Tibial nerve (tissue), 4 donors: Measurements from ENCODE around the gene PLAAT1. TPM values are rescaled to one million over a fixed set of nuclear protein-coding genes. Genes with fewer than 3 reads are reported as not detected.

ENCODE experiments used
- DNase-seq, 2 donors: peaks; one replicate each; pipeline ENCODE4 v3.0.0-alpha.2; 2019; ENCODE audit warnings: low spot score in 2 of 2
- H3K27ac ChIP-seq, 4 donors: fragments of 200-600 bp; sonication (generic) in 3 of 4; one replicate each; pipeline ENCODE4 v1.5.1; 2017 to 2019; ENCODE audit warnings: mild to moderate bottlenecking in 1 of 4
- H3K27me3 ChIP-seq, 2 donors: fragments of 200-600 bp; sonication (generic) in 1 of 2; one replicate each; pipeline versions ENCODE4 v1.5.1 to v1.6.0; 2017 to 2019
- H3K36me3 ChIP-seq, 3 donors: fragments of 200-600 bp; sonication (generic); one replicate each; pipeline ENCODE4 v1.5.1; 2018 to 2019
- H3K4me1 ChIP-seq, 4 donors: fragments of 200-600 bp; sonication (generic) in 3 of 4; one replicate each; pipeline ENCODE4 v1.5.1; 2017 to 2019
- H3K4me3 ChIP-seq, 4 donors: fragments of 200-600 bp; sonication (generic) in 3 of 4; one replicate each; pipeline ENCODE4 v1.5.1; 2017 to 2019; ENCODE audit warnings: mild to moderate bottlenecking in 1 of 4, moderate library complexity in 1 of 4
- H3K9me3 ChIP-seq, 4 donors: fragments of 200-600 bp; sonication (generic) in 3 of 4; one replicate each; pipeline ENCODE4 v1.5.1; 2017 to 2019
- CTCF ChIP-seq, 5 experiments: fragments of 200-600 bp in 3 of 5; fragments of 450-650 bp in 2 of 5; sonication (generic) in 3 of 5; IDR thresholded peaks; one replicate each; pipeline ENCODE4 v1.5.1; 2016 to 2019; ENCODE audit warnings: antibody characterized with exemption in 5 of 5, mild to moderate bottlenecking in 3 of 5, moderate library complexity in 2 of 5
- EP300 ChIP-seq, 2 donors: sonication (generic); formaldehyde crosslinking; IDR thresholded peaks; one replicate each; pipeline ENCODE4 v1.6.1; 2017; ENCODE audit warnings: antibody characterized with exemption in 2 of 2, mild to moderate bottlenecking in 1 of 2
- POLR2A ChIP-seq, 2 donors: fragments of 450-650 bp; IDR thresholded peaks; one replicate each; pipeline ENCODE4 v1.6.1; 2017; ENCODE audit warnings: antibody characterized with exemption in 2 of 2, mild to moderate bottlenecking in 2 of 2, moderate library complexity in 2 of 2
- WGBS, 2 donors: methylation state at CpG; one replicate each; pipeline ENCODE4 v1.1.5; 2018; 5-methylcytosine and 5-hydroxymethylcytosine counted together
- total RNA-seq, 4 donors: library from RNA; depleted of rRNA; stranded (reverse); fragments of >200 nt; gene quantifications; one replicate each; pipeline ENCODE4 v1.1.0, GENCODE V29; 2016

PLAAT1 gene
- total RNA-seq, 4 donors from 2014 or later: 0.84 TPM; not detected in 3

DNA sequence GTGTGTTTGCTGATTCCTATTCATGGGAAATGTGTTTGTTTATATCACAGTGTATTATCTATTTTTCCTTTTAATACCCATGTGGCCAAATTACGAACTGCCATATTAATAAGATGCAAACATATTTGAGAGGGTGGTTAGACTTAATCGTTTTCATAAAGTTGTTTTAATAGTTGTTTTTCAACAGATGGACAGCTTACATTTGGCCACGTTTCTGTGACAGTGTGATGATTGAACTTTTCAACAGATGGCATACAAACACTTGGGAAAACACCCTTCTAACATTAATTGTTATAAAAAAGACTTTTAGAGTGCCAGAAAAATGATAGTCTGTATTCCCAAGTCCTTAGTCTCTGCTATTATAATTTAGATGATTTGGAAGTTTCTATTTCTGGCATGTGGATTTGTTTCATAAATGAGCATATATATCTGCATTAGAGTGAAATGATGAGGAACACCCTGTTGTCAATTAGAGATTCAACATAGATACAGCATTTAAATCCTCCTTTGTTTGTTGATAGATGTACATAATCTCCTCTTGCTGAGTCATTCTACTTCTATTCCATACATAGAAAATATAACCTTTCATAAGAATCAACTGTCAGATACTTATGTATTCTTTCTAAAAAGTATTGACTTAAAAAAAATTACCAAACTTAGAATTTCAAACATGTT lies 13.1 kb downstream of the PLAAT1 start:
- H3K9me3 ChIP-seq: peaks cover 0 to 23% (median 5%) of the 10 kb centered on the region in 4 donors
- WGBS, 2 donors: 58 to 61% methylated on average over 3 of the region's 3 CpGs
- no peak for DNase-seq
- TF ChIP-seq CTCF (IDR thresholded peaks at IDR 0.05) (no peak), POLR2A (IDR thresholded peaks at IDR 0.05) (no peak), EP300 (IDR thresholded peaks at IDR 0.05) (no peak)
- H3K36me3 ChIP-seq: no peaks in the 10 kb centered on the region
- H3K27me3 ChIP-seq: no peaks in the 10 kb centered on the region
- H3K27ac ChIP-seq: no peak overlapping the region
- H3K4me1 ChIP-seq: no peaks in the 10 kb centered on the region
- no peak overlapping the region for H3K4me3 ChIP-seq

- no peaks in the 10 kb centered on the region for H3K36me3 ChIP-seq
- no peak for TF ChIP-seq POLR2A (IDR thresholded peaks at IDR 0.05)
- TF ChIP-seq CTCF (IDR thresholded peaks at IDR 0.05): no peak
- no peak for TF ChIP-seq EP300 (IDR thresholded peaks at IDR 0.05)
- H3K27me3 ChIP-seq: no peaks in the 10 kb centered on the region
- H3K4me3 ChIP-seq: no peak overlapping the region
- H3K4me1 ChIP-seq: no peaks in the 10 kb centered on the region
- H3K27ac ChIP-seq: no peak overlapping the region
- no peak for DNase-seq
- WGBS, 2 donors: 83 to 89% methylated on average over 1 of the region's 1 CpG
- no peaks in the 10 kb centered on the region for H3K9me3 ChIP-seq
Observed at GRCh38 chr3:193261970-193262369, 20.9 kb downstream of the PLAAT1 start.

DNA sequence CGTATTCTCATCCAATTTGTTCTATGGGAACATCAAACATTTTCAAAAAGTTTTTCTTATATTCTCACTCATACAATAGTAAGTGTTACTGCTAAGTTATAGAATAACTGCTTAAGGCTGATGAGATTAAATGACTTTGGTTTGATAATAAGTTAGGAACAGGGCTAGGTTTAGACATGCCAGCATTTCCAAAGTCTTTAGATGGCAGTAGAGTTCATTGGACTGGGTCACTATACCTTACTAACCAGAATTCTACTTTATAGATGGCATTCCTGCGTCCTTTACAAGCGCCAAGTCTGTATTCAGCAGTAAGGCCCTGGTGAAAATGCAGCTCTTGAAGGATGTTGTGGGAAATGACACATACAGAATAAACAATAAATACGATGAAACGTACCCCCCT lies 21.7 kb downstream of the PLAAT1 start:
- TF ChIP-seq CTCF (IDR thresholded peaks at IDR 0.05) (no peak), POLR2A (IDR thresholded peaks at IDR 0.05) (no peak), EP300 (IDR thresholded peaks at IDR 0.05) (no peak)
- Histone ChIP-seq H3K9me3 (no peaks in the 10 kb centered on the region), H3K27ac (no peak overlapping the region), H3K27me3 (no peaks in the 10 kb centered on the region), H3K4me3 (no peak overlapping the region), H3K4me1 (no peaks in the 10 kb centered on the region), H3K36me3 (no peaks in the 10 kb centered on the region)
- WGBS, 2 donors: 85 to 88% methylated on average over 5 of the region's 5 CpGs
- no peak for DNase-seq

GRCh38 chr3:193269343-193270028 lies 28.5 kb downstream of the PLAAT1 start:
- TF ChIP-seq CTCF (IDR thresholded peaks at IDR 0.05): no peak
- TF ChIP-seq POLR2A (IDR thresholded peaks at IDR 0.05): no peak
- no peak for TF ChIP-seq EP300 (IDR thresholded peaks at IDR 0.05)
- no peaks in the 10 kb centered on the region for H3K9me3 ChIP-seq
- H3K36me3 ChIP-seq: no peaks in the 10 kb centered on the region
- DNase-seq: peak in 1 of 2 donors; percentile 13
- no peak overlapping the region for H3K27ac ChIP-seq
- no peaks in the 10 kb centered on the region for H3K27me3 ChIP-seq
- 32% methylated on average over 3 of the region's 3 CpGs for WGBS, 2 donors
- no peaks in the 10 kb centered on the region for H3K4me1 ChIP-seq
- no peak overlapping the region for H3K4me3 ChIP-seq

DNA sequence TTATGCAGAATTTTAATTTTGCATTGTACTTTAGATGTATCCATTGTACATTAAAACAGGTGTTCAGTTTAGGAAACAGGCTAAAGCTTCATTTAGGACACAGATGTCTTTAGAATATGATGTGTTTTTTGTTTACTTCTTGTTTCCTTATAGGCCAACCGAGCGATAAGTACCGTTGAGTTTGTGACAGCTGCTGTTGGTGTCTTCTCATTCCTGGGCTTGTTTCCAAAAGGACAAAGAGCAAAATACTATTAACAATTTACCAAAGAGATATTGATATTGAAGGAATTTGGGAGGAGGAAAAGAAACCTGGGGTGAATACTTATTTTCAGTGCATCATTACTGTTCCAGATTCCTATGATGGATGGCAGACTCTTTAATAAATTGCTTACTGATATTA lies 29.4 kb downstream of the PLAAT1 start:
- DNase-seq: no peak
- H3K27me3 ChIP-seq: no peaks in the 10 kb centered on the region
- H3K36me3 ChIP-seq: no peaks in the 10 kb centered on the region
- H3K4me3 ChIP-seq: no peak overlapping the region
- TF ChIP-seq EP300 (IDR thresholded peaks at IDR 0.05): no peak
- TF ChIP-seq POLR2A (IDR thresholded peaks at IDR 0.05): no peak
- no peak for TF ChIP-seq CTCF (IDR thresholded peaks at IDR 0.05)
- no peaks in the 10 kb centered on the region for H3K9me3 ChIP-seq
- H3K27ac ChIP-seq: no peak overlapping the region
- WGBS, 2 donors: 63 to 69% methylated on average over 3 of the region's 3 CpGs
- no peaks in the 10 kb centered on the region for H3K4me1 ChIP-seq
